CD4-positive, alpha-beta T cell treated with Interleukin-10 for 1 hour (primary cell): ENCODE results near the gene SAPCD1.

ENCODE experiments used
- DNase-seq: peaks from one replicate; pipeline ENCODE4 v3.0.0-alpha.2; 2020

Gene SAPCD1

DNA sequence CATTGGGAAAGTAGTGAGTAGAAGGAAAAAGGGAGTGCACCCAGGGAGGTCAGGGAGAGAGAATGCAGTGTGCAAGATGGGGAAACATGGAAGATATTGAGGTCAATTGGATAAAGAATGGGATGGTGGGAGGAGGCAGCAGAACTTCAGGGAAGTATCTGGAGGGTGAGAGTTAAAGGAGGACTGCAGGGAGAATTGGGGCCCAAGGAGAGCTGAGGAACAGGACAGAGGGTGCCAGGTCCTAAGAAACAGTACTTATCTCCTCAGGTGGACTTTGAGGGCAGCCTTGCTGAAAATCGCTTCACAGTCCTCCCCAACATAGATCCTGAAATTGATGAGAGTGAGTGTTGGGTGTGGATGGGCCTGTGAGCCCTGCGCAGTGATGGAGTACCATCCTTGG lies 4.2 kb upstream of the SAPCD1 start:
- no peak for DNase-seq

DNA sequence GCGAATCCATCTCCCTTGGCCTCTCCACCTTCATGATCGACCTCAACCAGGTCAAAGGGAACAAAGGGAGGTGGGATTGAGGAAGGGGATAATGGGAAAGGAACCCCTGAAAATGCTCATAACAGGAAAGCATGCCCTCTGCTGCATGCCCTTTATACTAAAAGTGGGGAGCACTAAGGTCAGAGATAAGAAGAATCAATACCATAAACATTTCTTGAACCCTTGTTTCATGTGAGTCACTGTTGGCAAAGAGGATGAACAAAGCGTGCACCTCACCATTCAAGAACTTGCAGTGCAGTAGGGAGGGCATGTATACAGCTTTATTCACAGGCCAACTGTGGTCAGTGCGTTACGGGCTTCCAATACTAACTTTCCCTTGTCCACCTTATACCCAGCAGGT lies 1.7 kb upstream of the SAPCD1 start:
- DNase-seq = no peak

DNA sequence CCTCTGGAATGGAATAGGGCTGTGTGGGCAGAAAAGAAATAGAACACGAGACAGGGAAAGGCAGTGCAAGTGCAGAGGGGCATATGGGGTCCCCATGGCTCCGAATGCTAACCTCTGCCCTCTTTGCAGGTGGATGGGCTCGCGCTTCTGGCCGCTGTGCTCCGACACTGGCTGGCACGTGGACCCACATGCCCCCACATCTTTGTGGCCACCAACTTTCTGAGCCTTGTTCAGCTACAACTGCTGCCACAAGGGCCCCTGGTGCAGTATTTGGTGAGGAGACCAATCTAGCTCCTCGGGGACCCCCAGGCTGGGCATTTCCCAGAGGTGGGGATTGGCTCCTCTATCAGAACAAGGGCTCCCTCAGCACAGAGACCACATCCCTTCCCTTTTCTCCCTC lies 1.1 kb upstream of the SAPCD1 start:
- no peak for DNase-seq

DNA sequence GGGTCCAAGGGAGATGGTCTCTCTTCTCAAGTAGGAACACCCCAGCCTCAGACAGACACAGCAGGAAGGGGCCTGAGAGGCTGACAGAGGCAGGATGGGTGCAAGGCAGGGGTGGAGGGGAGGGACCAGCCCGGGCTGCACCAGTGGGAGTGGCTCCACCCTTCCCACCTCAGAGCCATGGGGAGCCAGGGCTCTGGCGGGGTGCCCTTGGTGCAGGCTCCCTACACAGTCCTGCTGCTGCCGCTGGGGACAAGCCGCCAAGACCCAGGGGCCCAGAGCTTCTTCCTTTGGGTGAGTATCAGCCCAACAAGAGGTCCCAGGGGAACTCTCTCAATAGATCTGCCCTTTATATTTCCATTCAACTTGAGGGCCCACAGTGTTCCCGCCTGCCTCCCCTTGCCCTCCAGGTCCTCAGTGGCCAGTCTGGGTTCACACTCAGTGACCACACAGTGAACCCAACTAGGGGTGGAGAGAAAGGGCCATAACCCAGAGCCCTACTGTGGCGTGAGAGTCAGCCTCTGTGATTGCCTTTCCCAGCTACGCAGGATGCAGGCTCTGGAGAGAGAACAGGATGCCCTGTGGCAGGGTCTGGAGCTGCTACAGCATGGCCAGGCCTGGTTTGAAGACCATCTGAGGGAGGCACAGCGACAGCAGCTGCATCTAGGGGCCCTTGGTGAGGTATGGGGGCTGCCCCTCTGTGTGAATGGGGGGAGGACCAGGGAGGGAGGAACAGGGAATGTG lies 592 bp downstream of the SAPCD1 start:
- no peak for DNase-seq

DNA sequence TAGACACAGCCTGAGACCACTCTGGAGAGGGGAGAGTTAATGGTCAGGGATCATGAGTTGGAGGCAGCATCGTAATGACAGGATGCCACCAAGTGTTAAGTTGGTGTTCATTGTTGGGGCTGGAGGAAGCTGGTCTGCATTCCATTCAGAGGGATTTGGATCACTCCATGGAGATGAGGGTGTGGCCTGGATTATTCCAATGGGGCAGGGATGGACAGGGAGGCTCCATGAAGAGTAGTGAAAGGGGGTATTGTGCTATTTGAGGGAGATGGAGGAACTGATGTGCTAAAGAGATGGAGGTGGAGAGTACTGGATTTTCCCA lies 1.1 kb downstream of the SAPCD1 start:
- no peak for DNase-seq

DNA sequence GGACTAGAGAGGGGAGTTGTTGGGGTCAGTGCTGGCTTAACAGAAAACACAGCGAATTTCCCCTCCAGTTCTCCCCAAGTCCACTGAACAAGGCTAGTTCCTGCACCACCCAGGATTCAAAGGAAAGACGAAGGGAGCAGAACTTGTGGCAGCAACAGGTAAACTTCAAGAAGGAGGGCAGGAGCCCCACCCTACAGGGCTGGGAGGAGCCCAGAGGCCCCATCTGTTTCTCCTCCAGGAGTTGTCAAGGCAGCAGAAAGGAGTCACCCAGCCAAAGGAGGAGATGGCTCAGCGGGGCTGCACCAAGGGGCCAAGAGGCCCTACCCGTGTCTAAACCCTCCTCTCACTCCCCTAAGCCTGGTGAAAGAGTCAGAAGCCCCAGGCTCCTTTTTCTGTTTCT lies 1.7 kb downstream of the SAPCD1 start:
- DNase-seq = no peak

DNA sequence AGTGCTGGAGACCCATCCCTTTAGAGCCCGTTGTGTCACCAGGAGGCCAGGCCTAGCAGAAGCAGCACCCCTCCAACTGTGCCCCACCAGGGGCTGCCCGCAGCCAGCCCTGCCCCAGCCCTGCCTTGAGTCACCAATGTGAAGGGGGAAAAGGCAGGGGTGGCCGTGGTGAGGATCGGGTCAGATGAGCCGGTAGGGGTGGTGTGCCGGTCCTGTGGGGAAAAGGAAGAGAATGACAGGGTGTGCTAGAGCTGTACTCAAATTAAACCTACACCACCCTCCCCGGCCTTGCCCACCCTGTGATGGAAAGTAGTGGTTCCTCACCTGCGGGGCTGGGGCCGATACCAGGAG lies 3.1 kb downstream of the SAPCD1 start:
- no peak for DNase-seq

DNA sequence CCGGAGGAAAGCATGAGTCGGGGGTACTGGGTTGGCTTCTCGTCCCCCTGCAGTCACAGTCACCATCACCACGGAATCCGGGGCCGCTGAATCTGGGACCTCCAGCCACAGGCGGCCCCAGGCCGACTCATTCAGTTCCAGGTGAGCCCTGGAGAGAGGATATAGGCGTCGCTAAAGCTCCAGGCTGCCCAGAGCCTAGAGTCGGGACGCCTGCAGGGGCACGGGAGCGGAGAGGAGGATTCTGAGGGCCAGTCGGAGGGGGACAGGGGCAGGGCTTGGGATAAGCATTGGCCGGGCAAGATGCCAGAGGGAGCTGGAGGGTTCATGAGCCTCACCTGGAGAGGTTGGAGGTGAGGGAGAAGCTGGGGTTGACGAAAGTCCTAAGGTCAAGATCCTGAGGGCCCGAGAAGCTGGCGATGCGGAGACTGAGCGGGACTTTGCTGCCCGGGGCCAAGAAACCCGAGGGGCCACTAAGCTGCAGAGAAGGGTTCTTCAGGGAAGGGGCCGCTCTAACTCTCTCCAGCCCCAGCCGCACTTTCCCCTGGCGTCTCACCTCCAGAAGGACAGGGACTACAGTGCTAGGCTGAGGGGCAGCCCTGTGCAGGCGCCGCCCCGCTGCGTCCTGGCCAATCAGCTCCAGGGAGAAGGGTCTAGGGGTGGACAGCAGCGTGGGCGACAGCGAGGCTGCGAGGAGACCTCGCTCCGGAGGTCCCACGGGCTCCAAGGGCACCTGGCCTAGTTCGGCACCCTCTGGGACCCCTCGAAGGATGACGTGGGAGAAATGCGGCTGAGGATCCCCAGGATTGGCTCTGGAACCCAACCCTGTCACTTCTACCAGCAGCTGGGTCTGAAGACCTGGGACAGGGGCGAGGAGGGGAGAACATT lies 3.7 kb downstream of the SAPCD1 start:
- no peak for DNase-seq

DNA sequence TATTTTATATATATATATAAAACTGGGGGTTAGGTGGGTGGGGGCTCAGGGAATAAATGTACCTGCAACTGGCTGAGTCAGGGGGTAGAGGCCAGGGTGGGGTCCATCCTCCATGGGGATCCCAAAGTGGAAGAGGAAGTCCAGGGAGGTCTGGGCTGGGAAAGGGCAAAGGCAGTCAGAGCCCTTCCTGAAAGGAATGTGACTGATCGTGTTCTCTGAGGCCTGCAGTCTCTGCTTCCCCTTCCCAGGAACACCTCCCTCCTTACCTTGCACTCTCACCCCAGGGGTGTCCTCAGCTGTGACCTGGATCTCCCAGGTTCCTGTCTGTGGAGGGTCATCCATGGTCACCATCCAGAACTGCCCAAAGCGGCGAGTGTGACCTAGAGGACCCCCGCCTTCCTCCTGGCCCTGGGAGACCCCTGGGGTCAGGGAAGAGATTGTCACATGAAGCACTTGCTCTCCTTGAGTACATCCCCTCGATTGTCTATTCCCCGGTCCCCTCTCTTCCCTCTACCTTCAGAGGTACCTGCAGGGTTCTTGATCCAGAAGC lies 4.7 kb downstream of the SAPCD1 start:
- DNase-seq = no peak

DNA sequence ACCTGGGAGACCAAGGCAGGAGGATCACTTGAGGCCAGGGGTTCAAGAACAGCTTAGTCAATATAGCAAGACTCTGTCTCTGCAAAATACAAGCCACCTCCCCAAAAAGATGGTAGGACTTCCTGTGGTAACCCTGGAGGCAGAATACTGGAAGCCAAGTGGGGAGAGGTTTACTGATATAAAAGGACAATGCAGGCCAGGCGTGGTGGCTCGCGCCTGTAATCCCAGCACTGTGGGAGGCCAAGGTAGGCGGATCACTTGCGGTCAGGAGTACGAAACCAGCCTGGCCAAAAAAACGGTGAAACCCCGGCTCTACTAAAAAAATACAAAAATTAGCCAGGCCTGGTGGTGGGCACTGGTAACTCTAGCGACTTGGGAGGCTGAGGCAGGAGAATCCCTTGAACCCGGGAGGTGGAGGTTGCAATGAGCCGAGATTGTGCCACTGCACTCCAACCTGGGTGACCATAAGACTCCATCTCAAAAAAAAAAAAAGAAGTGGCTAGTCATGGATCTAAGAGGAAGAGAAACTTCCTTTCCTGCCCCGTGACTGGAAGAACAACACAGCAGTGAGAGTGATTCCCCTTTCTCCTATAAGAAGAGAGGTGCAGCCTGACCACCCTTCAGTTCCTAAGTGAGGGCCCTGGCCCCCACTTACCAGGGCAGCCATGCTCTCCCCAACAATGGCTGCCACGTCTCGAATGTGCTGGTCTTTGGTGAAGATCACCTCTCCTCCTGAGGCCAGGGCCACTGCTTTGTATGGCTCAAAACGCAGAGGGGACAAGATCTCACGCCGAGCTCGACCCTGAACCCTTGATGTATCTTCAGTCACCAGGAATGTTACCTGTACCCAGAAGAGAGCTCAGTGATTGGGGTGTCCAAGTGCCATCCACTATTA lies 6.2 kb downstream of the SAPCD1 start:
- DNase-seq = no peak

DNA sequence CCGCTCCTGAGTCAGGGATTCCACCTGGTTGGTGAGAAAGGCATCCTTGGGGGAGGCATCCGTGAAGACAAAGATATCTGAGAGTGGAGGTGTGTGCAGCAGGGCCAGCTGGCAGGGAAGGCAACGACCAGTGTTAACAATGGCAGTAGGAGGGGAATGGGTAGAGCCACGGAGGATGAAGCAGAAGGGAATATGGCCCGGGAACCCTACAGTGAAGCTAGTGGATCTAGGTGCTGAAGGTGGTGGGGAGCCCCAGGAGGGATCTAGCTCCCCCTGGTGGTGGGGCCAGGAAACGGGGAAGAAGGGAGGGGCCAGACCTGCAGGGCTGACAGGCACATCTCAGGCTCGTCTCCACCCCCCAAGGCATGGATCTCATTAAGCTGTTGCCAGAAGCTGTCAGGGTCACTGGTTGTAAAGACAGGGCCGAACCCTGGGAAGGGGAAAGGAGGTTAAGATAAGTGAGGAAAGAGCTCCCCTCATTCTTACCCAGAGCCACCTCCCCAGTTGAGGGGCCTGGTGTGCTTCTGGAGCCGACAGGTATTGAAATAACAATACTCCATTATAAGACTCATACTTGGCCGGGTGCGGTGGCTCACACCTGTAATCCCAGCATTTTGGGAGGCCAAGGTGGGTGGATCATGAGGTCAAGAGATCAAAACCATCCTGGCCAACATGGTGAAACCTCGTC lies 7.4 kb downstream of the SAPCD1 start:
- peak; percentile 87 for DNase-seq

DNA sequence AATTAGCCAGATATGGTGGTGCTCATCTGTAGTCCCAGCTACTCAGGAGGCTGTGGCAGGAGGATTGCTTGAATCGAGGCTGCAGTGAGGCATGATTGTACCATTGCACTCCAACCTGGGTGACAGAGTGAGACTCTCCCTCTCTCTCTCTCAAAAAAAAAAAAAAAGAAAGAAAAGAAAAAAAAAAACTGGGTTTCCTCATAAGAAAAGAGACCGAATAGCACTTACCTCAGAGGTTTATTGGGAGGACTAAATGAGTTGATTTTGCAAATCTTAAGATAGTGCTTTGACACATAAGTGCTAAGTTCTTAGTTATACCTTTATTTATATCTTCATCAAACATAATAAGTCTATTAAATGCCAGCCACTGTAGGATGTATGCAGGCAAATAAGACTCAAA lies 8.4 kb downstream of the SAPCD1 start:
- DNase-seq = no peak

DNA sequence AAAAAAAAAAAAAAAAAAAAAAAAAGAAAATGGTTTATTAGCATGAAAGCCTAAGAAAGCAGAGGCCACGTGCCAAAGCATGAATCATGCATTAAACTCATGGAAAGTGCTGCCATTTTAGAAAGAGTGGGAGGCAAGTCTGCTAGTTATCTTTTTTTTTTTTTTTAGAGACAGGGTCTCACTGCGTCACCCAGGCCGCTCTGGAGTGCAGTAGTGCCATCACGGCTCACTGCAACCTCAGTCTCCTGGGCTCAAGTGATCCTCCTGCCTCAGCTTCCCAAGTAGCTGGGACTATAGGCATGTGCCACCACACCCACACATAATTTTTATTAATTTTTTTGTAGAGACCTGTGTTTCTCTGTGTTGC lies 9.5 kb downstream of the SAPCD1 start:
- DNase-seq = no peak

DNA sequence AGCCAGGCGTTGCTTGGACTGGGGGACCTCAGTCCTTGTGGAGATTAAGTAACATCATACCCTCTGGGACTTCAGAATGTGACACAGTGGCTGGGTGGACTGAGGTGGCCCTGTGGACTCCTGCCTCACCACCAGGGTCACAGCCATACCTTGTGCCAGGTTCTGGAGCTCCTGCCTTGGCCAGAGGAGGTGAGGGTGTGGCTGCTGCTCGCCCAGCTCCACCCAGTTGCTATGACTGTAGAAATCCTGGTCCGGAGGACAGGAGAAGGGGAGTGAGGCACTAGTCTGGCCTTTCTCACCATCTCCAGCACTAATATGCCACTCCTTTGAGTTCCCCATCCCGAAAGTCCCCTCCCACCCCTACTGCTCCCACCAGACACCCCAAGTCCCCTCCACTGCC lies 12.7 kb downstream of the SAPCD1 start:
- DNase-seq = no peak

DNA sequence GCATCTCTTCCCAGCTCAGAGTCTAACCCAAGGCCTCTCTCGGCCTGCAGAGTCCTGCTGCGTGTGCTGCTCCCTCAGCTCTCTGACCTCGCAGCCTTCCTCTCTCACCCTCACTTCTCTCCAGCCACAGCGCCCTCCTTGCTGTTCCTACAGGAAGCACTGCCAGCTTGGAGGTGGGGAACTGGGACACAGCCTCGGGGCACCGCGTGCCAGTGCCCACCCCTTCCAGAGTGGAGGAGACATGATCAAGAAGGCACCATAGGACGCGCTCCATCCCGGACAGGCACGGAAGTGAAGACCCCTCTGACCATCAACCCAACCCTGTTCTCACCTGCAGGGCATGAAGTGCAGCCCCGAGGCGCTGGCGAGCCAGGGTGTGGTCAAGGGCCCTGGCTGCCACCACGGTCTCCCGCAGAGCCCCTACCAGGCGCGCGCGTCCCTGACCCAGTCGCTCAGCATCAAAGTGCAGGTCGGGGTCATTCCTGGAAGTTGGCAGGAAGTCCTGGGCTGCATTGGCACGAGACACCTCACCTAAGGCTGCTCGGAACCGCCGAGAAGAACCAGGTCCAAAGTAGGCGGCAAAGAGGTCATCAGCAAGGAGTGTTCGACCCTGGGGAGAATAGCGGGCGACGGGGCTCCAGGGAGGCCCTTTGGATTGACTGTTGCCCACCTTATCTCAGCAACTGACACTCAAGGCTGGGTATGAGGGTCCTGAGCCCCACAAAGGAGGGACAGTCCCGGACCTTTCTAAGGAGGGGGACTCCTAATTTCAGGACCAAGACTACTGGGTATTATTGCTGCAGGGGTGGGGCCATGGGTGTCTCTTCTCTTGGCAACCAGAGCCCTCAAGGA lies 13.4 kb downstream of the SAPCD1 start:
- DNase-seq = no peak

DNA sequence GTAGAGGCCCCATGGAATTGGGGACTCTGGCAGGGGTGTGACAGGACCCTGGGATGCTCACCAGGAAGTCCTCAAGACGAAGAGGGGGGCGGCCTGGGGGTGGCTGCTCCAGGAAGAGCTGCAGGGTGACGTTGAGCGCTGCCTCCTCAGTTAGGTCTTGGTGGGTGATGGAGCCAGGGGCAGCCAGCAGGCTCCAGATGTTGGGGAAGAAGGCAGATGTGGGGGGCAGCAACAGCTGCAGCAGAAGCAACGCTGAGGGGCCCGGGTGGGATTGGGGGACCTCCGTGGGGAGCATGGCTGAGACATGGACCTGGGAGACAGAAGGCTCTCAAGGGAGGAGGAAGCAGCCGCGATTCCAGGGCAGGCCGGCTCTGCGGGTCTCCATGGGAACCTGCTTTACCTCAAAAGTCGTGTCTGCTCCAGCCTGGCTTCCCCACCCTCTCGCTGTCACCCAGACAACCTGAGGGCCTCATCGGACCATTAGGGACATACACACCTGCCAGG lies 14.1 kb downstream of the SAPCD1 start:
- no peak for DNase-seq

DNA sequence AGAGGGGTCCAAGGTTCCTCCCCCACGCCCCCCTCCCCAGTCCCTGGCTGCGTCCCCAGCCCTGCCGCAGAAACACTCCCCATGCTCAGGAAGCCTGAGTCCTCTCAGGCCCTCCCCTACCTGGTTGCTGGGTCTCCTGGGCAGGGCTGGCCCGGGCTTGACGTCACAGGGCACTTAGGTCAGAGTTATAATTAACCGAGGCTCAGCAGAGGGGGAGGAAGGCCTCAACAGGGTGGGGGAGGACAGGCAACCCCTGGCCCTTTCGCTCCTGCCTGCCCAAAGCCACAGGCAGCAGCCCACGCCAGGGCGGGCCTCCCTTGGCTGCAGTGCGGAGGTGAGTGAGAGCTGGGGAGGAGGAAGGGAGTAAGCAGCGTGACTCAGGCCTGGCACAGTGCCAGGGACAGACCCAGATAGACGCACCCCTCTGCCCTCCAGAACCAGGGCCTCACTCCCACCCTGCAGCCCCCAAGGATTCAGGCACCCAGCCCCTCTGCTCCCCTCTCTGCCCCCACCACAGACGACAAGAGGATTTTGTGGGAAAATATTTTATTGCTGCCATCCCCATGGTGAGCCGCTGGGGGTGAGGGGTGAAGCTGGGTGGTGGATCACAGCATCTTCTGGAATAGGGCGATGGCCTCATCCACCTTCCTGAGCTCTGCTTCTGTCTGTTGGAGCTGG lies 14.7 kb downstream of the SAPCD1 start, which contains the start of gene VWA7:
TSS of gene VWA7 (minus strand) at position 340 of the 678 bp plus-strand sequence. CDS start 549 bp downstream, outside the sequence.
- peak; percentile 79 for DNase-seq

DNA sequence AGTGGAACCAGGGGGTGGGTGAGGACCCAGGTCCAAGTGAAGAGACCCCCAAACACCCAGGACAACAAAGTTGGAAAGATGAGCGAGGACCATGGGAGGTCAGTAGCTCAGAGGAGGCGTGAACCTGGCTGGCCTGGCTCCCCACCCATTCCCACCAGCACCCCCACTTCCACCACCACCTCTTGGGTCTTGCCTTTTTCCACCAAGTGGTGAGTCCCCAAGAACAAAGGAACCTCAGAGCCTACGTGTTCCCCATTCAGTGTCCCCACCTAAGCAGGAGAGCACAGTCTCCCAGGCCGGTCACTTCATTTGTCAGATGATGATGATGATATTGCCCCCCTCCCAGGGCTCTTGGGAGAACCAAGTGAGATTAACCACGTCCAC lies 15.2 kb downstream of the SAPCD1 start:
- DNase-seq = no peak

DNA sequence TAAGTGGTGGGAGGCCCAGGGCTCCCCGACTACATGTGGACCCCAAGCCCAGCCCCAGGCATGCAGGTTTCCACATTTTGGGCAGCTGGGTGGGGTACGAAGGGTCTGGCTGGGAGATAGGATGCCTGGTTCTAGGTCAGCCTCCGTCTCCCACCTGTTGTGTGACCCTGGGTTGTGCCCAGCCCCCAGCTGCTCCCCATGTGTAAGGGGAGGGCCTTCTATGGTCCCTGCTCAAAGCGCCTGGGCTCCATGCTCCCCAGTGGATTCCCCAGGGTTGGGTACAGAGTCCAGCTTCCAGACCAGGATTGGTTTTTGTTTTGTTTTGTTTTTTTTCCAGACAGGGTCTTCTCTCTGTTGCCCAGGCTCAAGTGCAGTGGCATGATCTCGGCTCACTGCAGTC lies 15.7 kb downstream of the SAPCD1 start:
- no peak for DNase-seq

DNA sequence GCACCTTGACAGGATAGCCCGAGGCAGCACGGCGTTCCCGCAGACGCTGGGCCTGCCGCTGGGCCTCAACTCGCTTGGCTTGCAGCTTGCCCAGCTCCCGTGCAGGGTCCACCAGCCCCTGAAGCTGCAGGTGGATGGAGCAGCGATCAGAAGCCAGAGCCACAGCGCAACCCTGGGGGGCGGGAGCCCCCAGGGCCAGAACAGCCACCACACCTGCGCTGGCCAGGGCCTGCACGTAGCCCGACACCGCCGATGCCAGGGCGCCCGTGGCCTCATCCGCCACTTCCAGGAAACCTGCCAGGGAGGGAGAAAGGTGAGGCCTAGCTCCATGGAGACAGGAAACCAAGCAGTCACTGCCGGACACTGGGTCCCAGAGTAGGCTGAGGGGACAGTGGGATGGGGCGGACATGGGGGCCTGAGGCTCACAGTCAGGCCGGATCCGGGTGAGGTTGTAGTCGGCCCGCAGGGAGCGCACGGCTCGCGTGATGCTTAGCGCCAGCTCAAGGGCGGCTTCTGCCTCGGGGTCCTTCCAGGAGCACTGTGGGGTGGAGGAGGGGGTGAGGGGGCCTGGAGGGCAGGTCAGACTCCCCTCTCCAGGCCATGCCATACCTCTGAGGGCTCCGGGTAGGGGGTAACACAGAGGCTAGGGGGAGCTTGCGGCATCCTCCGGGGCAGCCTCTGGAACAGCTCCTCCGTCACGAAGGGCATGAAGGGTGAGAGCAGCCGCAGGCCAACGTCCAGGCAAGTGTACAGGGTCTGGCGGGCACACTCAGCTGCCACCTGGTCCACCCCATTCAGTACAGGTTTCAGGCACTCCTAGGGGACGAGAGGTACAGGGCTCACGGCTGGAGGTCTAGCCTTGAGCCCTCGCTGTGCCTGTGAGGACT lies 16.8 kb downstream of the SAPCD1 start:
- no peak for DNase-seq
